ENCODE measurements around the gene ACTN4. TPM values are rescaled to one million over a fixed set of nuclear protein-coding genes. Genes with fewer than 3 reads are reported as not detected.

The ACTN4 gene
- total RNA-seq, 2 experiments from 2014 or later = 86.8 to 178 TPM

DNA sequence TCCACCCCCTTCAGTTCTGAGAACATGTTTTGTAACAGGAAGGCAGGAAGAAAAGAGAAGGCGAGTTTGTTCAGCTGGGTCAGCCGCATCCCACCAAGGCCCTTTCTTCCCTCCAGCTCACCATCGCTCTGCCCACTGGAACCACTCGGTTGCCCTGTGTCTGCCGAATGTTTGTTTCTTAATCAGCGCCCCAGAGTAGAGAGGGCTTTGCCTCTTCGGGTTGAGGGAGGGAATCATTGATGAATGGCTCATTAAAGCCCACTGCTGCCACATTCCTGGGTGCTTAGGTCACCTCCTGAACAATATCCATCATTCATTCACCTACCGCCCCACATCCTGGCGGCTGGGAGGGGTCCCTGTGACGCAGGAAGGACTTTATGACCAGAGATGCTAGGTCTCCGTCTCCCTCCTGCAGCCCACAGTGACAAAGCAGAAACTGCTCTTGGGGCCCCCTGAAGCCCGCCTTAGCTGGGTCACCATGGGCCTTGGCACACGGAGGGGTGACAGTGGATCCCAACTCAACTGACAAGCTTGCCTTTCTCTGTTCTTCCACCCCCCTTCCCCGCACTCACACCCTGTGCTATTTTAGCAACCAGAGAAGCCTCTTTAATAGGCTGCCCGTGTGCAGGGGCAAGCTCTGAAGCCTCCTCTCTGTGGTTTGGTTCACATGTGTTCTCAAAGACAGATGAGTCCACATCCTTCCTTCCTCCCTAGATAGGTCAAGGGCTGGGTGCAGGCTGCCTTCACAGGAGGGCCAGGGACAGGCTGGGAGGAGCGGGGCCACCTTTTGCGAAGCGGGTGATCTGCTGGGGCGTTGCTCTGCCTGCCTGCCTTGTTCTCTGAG is 46.2 kb downstream of the ACTN4 start:
- Histone ChIP-seq H2AFZ (ENCODE audit: low read length) (no peak overlapping the region), H3K9me2 (ENCODE audit: insufficient read depth, low read length) (no peaks in the 10 kb centered on the region), H3K4me3 (ENCODE audit: low read depth, low read length, poor library complexity, severe bottlenecking) (no peak overlapping the region), H3K4me2 (ENCODE audit: low read length) (no peak overlapping the region), H3K79me2 (ENCODE audit: insufficient read depth, low read depth, low read length) (no peaks in the 10 kb centered on the region; the same call in 1 of the 2 replicates), H3K9me3 (ENCODE audit: low read length) (no peaks in the 10 kb centered on the region), H3K36me3 (ENCODE audit: insufficient read depth, low read length) (no peaks in the 10 kb centered on the region; the same call in 1 of the 2 replicates), H3K4me1 (ENCODE audit: insufficient read depth, low read length, poor library complexity, severe bottlenecking) (peaks cover 9% of the 10 kb centered on the region), H4K20me1 (ENCODE audit: insufficient read depth, low read length) (0 out of 2 replicates have a peak, but pooled peaks cover 3% of the 10 kb centered on the region), H3K27ac (ENCODE audit: low read depth, low read length, poor library complexity, severe bottlenecking) (no peak overlapping the region)
- ChIA-PET CTCF (ENCODE audit: unreplicated experiment) (no interaction called here), POLR2A (interaction anchor here (0.6 kb wide), 1 partner anchor 30 kb away, joined by 4 read pairs; no protein-coding TSS in a partner anchor)
- no TSS peak for BruUV-seq (replicated peaks)
- intact Hi-C loops (cut with micrococcal nuclease; ENCODE audit: unreplicated experiment) = no loop called here
- TF ChIP-seq, protein P1, sequence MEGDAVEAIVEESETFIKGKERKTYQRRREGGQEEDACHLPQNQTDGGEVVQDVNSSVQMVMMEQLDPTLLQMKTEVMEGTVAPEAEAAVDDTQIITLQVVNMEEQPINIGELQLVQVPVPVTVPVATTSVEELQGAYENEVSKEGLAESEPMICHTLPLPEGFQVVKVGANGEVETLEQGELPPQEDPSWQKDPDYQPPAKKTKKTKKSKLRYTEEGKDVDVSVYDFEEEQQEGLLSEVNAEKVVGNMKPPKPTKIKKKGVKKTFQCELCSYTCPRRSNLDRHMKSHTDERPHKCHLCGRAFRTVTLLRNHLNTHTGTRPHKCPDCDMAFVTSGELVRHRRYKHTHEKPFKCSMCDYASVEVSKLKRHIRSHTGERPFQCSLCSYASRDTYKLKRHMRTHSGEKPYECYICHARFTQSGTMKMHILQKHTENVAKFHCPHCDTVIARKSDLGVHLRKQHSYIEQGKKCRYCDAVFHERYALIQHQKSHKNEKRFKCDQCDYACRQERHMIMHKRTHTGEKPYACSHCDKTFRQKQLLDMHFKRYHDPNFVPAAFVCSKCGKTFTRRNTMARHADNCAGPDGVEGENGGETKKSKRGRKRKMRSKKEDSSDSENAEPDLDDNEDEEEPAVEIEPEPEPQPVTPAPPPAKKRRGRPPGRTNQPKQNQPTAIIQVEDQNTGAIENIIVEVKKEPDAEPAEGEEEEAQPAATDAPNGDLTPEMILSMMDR (conservative IDR thresholded peaks at IDR 0.05; ENCODE audit: low read length) = no peak
- no peak for TF ChIP-seq EZH2phosphoT487 (IDR thresholded peaks at IDR 0.05; ENCODE audit: borderline replicate concordance, low read depth, low read length)
- DNase-seq (ENCODE audit: low spot score) = peak; percentile 9

DNA sequence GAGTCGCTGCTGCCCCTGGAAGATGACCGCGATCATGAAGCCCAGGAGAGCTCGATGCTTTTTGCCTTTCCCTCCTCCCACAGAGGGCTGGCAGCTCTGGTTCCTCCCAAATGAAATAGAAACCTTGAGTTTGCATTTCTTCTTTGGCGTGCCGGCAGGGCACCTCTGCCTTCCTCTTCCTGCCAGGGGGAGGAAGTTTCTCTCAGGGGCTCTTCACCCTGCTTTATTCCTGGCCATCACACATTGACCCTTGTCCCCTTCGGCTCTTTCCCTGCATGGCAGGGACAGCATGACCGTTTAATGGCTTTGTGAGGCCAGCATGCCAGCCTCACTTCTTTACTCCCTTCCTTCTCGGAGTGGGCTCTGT is 47.9 kb downstream of the ACTN4 start:
- TF ChIP-seq, protein P1 (conservative IDR thresholded peaks at IDR 0.05; ENCODE audit: low read length) = no peak
- TF ChIP-seq EZH2phosphoT487 (IDR thresholded peaks at IDR 0.05; ENCODE audit: borderline replicate concordance, low read depth, low read length) = no peak
- CTCF ChIA-PET (ENCODE audit: unreplicated experiment) = no interaction called here
- POLR2A ChIA-PET = no interaction called here
- no TSS peak for BruUV-seq (replicated peaks)
- Histone ChIP-seq H3K4me3 (ENCODE audit: low read depth, low read length, poor library complexity, severe bottlenecking) (no peak overlapping the region), H3K4me2 (ENCODE audit: low read length) (no peak overlapping the region), H3K9me3 (ENCODE audit: low read length) (no peaks in the 10 kb centered on the region), H2AFZ (ENCODE audit: low read length) (no peak overlapping the region), H3K79me2 (ENCODE audit: insufficient read depth, low read depth, low read length) (no peaks in the 10 kb centered on the region), H4K20me1 (ENCODE audit: insufficient read depth, low read length) (no peaks in the 10 kb centered on the region), H3K9me2 (ENCODE audit: insufficient read depth, low read length) (no peaks in the 10 kb centered on the region), H3K27ac (ENCODE audit: low read depth, low read length, poor library complexity, severe bottlenecking) (no peak overlapping the region), H3K4me1 (ENCODE audit: insufficient read depth, low read length, poor library complexity, severe bottlenecking) (peaks cover 6% of the 10 kb centered on the region), H3K36me3 (ENCODE audit: insufficient read depth, low read length) (peaks cover 4% of the 10 kb centered on the region; the same call in 1 of the 2 replicates)
- no peak for DNase-seq (ENCODE audit: low spot score)
- intact Hi-C loops (cut with micrococcal nuclease; ENCODE audit: unreplicated experiment) = no loop called here
